Activated naive CD4-positive, alpha-beta T cell treated with anti-CD3 and anti-CD28 coated beads, Interleukin-2, amount 50 U/mL, for 72 hours (primary cell): Measurements from ENCODE around the gene THAP9. TPM values are rescaled to one million over a fixed set of nuclear protein-coding genes. Genes with fewer than 3 reads are reported as not detected.
A peak's percentile ranks its signal among the peaks of the same experiment; 100 is the strongest.
"Not testable (repeated sequence)": the region's sequence is repeated elsewhere in the genome, so short reads cannot be mapped to it uniquely, and the experiment has no call there.

Experiments used
- ATAC-seq, 2 donors: fragments of 150-1000 bp; cut with Tn5 transposase; 2 replicates each; pipeline ENCODE4 v1.10.0; 2021; ENCODE audit warnings: mild to moderate bottlenecking in 2 of 2, moderate library complexity in 2 of 2
- DNase-seq, 2 donors: peaks; one replicate each; pipeline ENCODE4 v3.0.0; 2021 to 2022; ENCODE audit warnings: low spot score in 2 of 2
- H3K27ac Mint-ChIP-seq, 2 donors: one replicate each; pipeline ENCODE4 v1.8.0; 2022; ENCODE audit warnings: mild to moderate bottlenecking in 2 of 2, mixed read lengths in 2 of 2
- H3K36me3 Mint-ChIP-seq, 2 donors: one replicate each; pipeline ENCODE4 v1.8.0; 2022; ENCODE audit warnings: mixed read lengths in 2 of 2
- H3K9me3 Mint-ChIP-seq, 2 donors: one replicate each; pipeline ENCODE4 v1.8.0; 2022; ENCODE audit warnings: mixed read lengths in 2 of 2
- total RNA-seq, 2 donors: library from RNA; stranded (reverse); gene quantifications; one replicate each; pipeline ENCODE4 v1.2.3, GENCODE V29; 2022

The THAP9 gene, protein sequence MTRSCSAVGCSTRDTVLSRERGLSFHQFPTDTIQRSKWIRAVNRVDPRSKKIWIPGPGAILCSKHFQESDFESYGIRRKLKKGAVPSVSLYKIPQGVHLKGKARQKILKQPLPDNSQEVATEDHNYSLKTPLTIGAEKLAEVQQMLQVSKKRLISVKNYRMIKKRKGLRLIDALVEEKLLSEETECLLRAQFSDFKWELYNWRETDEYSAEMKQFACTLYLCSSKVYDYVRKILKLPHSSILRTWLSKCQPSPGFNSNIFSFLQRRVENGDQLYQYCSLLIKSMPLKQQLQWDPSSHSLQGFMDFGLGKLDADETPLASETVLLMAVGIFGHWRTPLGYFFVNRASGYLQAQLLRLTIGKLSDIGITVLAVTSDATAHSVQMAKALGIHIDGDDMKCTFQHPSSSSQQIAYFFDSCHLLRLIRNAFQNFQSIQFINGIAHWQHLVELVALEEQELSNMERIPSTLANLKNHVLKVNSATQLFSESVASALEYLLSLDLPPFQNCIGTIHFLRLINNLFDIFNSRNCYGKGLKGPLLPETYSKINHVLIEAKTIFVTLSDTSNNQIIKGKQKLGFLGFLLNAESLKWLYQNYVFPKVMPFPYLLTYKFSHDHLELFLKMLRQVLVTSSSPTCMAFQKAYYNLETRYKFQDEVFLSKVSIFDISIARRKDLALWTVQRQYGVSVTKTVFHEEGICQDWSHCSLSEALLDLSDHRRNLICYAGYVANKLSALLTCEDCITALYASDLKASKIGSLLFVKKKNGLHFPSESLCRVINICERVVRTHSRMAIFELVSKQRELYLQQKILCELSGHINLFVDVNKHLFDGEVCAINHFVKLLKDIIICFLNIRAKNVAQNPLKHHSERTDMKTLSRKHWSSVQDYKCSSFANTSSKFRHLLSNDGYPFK
- total RNA-seq: 1 to 10 TPM; 2.3 to 6.7 TPM

DNA sequence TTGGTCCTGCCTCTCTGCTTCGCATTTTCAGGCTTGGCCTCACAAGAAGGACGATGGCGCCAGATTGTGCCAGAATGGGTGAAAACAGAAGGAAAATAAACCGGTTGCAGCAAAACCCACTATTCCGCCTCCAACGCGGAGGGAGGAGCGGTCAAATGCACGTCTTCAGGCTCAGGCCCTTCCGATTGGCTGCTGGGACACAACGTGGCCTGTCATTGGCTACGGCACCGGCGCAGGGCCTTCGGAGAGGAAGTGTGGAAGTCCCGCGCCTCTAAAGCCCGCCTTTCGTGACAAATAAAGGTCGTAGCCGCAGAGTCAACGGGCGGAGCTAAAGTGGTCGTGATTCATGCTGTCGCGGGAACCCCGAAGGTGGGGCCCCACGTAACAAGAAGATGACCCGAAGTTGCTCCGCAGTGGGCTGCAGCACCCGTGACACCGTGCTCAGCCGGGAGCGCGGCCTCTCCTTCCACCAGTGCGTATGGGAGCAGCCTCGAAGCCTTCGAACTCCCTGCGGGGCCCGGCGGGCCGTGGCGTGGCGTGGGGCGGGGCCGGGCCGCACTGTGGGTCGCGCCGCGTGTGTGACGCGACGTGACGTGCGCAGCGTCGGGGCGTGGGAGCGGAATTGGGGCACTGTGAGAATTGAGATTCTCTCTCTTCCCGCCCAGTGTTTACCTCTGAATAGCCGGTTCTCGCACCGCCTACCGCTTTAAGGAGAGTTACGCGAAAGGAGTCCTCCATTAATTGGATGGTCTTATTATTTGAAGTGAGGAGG, at the start of gene THAP9:
TSS of gene THAP9 (plus strand) at position 325 of the 772 bp plus-strand sequence. CDS start at position 393, 68 bp downstream.
- Mint-ChIP-seq H3K27ac (no peak within 1 kb of the TSS), H3K9me3 (no peaks in the 10 kb centered on the region), H3K36me3 (peaks cover 6 to 11% of the 10 kb centered on the region in 2 donors)
- ATAC-seq (peak; percentile 87 to 89), DNase-seq (peak; percentile 94 to 99)

DNA sequence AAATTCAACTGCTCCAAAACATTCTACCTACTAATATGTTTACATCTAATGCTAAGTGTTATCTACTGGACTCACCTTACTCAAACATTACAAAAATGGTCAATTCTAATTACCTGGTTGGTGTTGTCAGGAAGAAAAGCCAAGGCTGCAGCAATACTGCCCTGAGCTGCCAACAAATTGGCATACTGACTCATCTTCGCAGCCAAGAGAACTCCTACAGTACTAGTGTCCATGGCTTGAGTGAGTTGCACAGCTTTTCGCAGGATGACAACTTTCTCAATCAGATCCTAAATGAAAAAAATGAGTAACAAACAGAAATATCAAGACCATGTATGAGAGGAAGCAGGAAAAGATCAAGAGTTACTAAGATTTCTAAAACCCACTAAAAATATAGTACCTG, 49.2 kb upstream of the THAP9 start:
- DNase-seq: no peak
- no peak for ATAC-seq
- Mint-ChIP-seq H3K36me3 (peaks cover 9 to 12% of the 10 kb centered on the region in 2 donors), H3K27ac (no peak overlapping the region), H3K9me3 (no peaks in the 10 kb centered on the region)

DNA sequence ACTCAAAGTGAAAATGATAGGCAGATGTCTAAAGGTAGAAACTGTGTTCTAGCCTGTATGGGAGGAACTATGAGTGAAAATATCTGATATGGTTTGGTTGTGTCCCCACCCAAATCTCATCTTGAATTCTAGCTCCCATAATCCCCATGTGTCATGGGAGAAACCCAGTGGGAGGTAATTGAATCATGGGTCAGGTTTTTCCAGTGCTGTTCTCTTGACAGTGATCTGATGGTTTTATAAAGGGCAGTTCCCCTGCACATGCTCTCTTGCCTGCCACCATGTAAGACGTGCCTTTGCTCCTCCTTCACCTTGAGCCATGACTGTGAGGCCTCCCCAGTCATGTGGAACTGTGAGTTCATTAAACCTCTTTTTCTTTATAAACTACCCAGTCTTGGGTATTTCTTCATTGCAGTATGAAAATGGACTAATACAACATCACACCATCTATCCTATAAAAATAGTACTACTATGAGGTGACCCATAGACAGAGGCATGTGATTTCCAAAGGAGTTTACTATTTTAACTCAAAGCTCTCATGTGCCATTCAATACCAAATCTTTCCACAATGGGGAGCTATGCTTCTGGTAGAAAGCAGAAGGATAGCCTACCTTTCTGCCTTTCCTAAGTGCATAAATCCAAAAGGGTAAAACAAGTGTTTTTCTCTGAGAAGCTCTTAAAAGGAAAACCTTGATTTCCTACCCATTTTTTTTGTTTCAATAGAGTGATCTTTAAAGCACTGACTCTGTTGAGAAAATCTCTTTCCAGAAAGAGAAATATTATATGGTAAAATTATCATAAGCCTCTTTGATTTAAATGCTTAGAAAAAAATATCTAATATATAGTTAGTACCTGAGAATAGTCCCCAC, 48.4 kb upstream of the THAP9 start:
- peak; percentile 29 to 50 for ATAC-seq
- no peaks in the 10 kb centered on the region for H3K9me3 Mint-ChIP-seq
- no peak for DNase-seq
- peak overlapping the region in 1 of 2 donors; percentile 76 for H3K27ac Mint-ChIP-seq
- peaks cover 9 to 12% of the 10 kb centered on the region in 2 donors for H3K36me3 Mint-ChIP-seq

DNA sequence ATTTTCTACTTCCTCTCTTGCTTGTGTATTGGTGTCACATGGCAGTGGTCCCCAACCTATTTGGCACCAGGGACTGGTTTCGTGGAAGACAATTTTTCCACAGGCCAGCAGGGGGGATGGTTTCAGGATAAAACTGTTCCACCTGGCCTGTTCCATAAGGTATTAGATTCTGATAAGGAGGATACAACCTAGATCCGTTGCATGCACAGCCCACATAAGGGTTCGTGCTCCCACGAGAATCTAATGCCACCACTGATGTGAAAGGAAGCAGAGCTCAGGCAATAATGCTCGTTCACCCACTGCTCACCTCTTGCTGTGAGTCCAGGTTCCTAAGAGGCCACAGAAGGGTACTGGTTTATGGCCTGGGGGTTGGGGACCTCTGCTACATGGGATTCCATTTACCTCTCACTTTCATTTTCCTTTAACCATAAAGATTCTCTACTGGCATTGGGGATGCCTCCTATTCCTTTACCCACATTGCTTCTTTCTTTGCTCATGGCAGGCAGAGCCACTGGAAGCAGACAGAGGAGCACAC, 47.7 kb upstream of the THAP9 start:
- Mint-ChIP-seq H3K9me3 (no peaks in the 10 kb centered on the region), H3K36me3 (peaks cover 9 to 12% of the 10 kb centered on the region in 2 donors), H3K27ac (no peak overlapping the region)
- no peak for ATAC-seq
- no peak for DNase-seq

DNA sequence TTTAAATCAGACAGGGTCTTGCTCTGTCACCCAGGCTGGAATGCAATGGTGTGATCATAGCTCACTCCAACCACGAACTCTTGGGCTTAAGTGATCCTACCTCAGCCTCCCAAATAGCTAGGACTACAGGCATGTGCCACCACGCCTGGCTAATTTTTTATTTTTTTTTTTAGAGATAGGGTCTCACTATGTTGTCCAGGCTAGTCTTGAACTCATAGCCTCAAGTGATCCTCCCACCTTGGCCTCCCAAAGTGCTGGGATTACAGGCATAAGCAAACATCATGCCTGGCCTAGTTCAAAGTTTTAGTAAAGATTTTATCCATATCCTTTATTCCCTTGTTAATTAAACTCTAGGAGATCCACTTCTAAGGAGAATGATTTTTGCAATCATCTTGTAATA, 40.0 kb upstream of the THAP9 start:
- H3K27ac Mint-ChIP-seq, DNase-seq, H3K9me3 Mint-ChIP-seq, ATAC-seq: not testable (repeated sequence)
- H3K36me3 Mint-ChIP-seq: peaks cover 10 to 19% of the 10 kb centered on the region in 2 donors

DNA sequence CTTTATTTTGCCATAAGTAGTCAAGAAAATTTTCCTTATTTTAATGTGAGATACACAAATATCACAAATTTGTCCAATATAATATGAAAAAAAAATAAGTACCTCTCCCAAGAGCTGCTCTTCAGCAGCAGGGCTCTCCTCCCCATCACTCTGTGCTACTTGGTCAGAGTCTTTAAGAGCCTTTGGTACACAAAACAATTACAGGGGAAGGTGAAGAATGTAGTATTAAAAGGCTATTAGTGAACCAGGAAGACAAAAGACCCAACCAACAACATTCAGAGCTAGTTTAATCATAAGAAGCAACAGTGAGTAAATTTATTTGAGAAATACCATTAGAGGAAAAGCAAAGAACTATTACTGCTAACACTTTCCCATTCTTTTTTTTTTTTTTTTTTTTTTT, 39.0 kb upstream of the THAP9 start:
- peaks cover 10 to 25% of the 10 kb centered on the region in 2 donors for H3K36me3 Mint-ChIP-seq
- H3K9me3 Mint-ChIP-seq: peaks cover 0 to 5% of the 10 kb centered on the region in 2 donors
- DNase-seq (no peak), ATAC-seq (no peak)
- no peak overlapping the region for H3K27ac Mint-ChIP-seq

DNA sequence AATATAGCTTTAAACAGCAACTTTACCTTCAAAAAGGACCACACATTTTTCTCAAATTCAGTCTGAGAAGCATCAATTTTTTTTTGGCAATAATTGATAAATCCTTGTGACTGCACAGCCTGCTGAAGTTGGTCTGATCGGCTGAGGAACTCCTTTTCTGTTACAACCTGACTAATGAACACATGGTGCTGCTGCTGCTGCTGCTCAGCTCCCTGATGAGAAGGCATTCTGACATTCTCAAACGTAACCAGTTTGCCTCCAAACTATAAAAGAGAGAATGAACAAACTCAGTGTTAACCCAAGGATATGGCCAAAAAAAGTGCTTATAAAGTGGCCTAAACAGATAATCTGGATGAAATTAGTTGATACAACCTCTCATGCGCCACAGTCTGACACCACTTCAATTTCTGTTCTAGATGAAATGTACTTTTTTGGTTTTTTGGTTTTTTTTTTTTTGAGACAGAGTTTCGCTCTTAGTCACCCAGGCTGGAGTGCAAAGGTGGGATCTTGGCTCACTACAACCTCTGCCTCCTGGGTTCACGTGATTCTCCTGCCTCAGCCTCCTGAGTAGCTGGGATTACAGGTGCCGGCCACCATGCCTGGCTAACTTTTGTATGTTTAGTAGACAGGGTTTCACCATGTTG, 36.1 kb upstream of the THAP9 start:
- Mint-ChIP-seq H3K27ac (peak overlapping the region; percentile 83 to 96), H3K9me3 (peaks cover 0 to 5% of the 10 kb centered on the region in 2 donors), H3K36me3 (peaks cover 10 to 35% of the 10 kb centered on the region in 2 donors)
- ATAC-seq (peak; percentile 71 to 72), DNase-seq (peak in 1 of 2 donors; percentile 20)

DNA sequence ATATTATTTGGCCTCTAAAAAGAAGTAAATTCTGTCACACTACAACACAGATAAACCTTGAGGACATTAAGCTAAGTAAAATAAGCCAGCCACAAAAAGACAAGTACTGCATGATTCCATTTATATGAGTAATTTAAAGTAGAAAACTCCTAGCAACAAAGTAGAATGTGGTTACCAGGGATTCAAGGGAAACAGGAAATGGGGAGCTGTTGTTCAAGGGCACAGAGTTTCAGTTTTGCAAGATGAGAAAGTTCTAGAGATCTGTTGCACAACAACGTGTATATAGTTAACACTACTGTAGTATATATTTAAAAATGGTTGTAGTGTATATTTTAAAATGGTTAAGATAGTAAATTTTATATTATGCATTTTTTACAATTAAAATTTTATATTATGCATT, 34.9 kb upstream of the THAP9 start:
- H3K36me3 Mint-ChIP-seq: peaks cover 10 to 42% of the 10 kb centered on the region in 2 donors
- peak overlapping the region; percentile 66 to 83 for H3K27ac Mint-ChIP-seq
- peaks cover 0 to 5% of the 10 kb centered on the region in 2 donors for H3K9me3 Mint-ChIP-seq
- peak; percentile 79 to 89 for ATAC-seq
- DNase-seq: no peak

DNA sequence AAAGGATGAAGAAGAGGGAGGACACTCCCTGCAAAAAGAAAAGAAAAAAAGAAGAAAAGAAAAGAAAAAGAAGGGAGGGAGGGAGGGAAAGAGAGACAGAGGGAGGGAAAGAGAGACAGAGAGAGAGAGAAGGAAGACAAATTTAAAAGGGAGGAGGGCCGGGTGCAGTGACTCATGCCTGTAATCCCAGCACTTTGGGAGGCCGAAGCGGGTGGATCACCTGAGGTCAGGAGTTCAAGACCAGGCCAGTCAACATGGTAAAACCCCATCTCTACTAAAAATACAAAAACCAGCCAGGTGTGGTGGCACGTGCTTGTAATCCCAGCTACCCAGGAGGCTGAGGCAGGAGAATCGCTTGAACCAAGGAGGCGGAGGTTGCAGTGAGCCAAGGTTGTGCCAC, 34.5 kb upstream of the THAP9 start:
- H3K36me3 Mint-ChIP-seq: peaks cover 10 to 42% of the 10 kb centered on the region in 2 donors
- not testable (repeated sequence) for H3K9me3 Mint-ChIP-seq, ATAC-seq, DNase-seq
- peak overlapping the region; percentile 77 to 88 for H3K27ac Mint-ChIP-seq

DNA sequence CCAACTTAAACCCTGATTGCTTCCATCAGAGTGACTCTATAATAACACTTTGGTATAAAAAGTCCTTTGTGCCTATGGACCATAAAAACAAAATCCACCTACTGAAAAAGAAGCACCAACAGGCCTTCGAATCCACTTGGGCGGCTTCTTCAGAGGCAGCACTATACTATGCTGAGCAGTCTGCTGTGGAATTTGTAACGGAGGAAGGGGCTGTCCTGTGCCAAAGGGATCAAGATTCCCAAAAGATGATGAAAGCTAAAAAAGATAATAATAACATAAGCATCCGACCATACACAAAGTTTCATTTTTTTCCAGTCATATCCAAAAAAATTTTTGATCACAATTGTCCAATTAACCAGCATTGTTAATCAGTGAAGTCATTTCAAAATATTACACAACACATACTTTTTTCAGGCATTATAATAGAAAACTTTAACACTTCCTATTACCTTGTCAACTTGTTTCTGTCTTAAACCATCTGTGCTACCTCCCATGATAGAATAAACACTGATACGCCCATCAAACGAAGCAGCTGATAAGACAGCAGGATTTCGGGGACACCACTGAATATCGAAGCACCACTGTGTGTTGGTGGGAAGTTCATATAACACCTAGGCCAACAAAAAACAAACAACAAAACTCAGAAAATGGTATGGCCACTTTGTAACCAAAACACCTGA, 33.7 kb upstream of the THAP9 start:
- Mint-ChIP-seq H3K27ac (peak overlapping the region; percentile 69 to 77), H3K36me3 (peaks cover 6 to 36% of the 10 kb centered on the region in 2 donors), H3K9me3 (peaks cover 0 to 5% of the 10 kb centered on the region in 2 donors)
- ATAC-seq (no peak), DNase-seq (no peak)

DNA sequence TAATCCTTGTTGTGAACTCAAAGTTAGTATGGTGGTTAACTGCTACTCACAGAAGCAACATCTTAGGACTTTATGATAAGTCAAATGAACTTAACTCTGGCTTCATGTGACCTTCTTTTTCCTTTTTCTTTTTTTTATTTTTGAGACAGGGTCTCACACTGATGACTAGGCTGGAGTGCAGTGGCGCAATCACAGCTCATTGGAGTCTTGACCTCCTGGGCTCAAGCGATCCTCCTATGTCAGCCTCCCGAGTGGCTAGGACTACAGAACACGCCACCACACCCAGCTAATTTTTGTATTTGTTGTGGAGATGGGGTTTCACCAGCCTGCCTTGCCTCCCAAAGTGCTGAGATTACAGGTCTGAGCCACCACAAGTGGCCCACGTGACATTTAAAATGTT, 32.0 kb upstream of the THAP9 start:
- peaks cover 0 to 5% of the 10 kb centered on the region in 2 donors for H3K9me3 Mint-ChIP-seq
- no peak for ATAC-seq

DNA sequence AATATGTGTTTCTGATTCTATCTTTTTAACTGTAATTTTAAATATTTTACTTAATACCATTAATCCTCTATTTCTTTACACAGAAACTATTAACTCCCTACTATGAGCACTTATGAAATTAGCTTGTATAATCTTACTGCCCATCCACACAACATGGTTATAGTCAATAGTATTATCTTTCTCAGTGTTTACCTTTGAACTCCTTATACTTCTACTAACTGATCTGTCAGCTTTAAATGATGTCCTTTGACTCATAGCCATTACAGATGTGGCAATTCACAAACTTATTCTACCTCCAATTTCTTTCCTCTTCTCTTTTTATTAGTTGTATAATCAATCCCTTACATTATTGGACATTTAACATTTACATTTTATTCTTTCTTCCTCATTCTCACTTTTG, 15.1 kb upstream of the THAP9 start:
- DNase-seq (no peak), ATAC-seq (no peak)
- H3K27ac Mint-ChIP-seq: peak overlapping the region in 1 of 2 donors; percentile 22
- peaks cover 3 to 4% of the 10 kb centered on the region in 2 donors for H3K36me3 Mint-ChIP-seq
- H3K9me3 Mint-ChIP-seq: no peaks in the 10 kb centered on the region

More for the DNA sequence above, 32.0 kb upstream of the THAP9 start:
- Mint-ChIP-seq H3K27ac (no peak overlapping the region), H3K36me3 (peaks cover 6 to 36% of the 10 kb centered on the region in 2 donors)
- DNase-seq: no peak

DNA sequence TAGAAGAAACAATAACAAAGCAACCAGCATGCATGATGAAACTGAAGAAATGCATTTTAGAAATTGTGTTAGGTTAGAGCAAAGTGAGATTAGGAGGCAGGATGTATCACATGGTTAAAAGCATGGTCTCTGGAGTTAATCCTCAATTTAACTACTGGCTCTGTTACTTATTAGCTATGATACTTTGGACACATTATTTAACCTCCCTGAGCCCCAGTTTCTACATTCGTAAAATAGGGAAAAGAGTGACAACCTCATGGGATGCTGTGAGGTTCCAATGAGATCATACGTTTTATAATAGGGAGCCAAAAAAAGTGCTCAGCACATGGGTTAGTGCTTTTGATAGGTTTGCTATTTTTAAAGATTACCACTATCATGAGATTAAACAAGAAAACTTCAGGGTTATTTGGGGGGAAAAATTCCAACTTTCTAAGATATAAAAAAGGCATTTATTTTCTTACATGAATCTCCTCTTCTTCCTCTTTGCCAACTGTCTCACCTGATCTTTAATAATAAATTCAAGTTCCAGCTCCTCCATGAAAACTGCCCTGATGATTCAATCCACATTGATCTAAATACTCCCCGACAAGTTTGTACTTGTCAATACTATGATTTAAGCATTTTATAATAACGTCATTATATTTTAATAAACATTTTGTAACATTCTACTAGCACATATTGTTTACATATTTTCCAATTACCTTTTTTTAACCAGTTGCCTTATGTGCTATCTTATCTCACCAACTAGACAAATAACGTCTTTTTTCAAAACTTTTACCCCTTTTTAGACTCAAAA, 14.2 kb upstream of the THAP9 start:
- DNase-seq: no peak
- ATAC-seq: no peak
- peak overlapping the region in 1 of 2 donors; percentile 25 for H3K27ac Mint-ChIP-seq
- H3K9me3 Mint-ChIP-seq: no peaks in the 10 kb centered on the region
- peaks cover 5 to 7% of the 10 kb centered on the region in 2 donors for H3K36me3 Mint-ChIP-seq

DNA sequence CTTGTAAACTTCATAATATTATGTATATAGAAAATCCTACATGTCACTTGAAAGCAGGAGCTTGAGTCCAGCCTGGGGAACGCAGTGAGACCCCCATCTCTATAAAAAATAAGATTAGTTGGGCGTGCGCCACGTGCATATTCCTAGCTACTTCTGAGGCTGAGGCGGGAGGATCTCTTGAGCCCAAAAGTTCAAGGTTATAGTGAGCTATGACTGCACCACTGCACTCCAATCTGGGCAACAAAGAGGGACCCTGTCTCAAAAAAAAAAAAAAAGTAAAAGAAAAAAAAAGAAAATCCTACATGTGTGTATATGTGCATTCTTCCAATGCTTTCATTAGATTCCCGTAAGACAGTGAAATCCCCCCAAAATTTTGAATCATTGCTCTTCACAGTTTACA, 11.2 kb upstream of the THAP9 start:
- Mint-ChIP-seq H3K27ac (peak overlapping the region; percentile 94), H3K36me3 (peaks cover 8 to 12% of the 10 kb centered on the region in 2 donors), H3K9me3 (no peaks in the 10 kb centered on the region)
- DNase-seq (no peak), ATAC-seq (no peak)
